ENCODE measurements around the gene EHD1.

Gene EHD1

DNA sequence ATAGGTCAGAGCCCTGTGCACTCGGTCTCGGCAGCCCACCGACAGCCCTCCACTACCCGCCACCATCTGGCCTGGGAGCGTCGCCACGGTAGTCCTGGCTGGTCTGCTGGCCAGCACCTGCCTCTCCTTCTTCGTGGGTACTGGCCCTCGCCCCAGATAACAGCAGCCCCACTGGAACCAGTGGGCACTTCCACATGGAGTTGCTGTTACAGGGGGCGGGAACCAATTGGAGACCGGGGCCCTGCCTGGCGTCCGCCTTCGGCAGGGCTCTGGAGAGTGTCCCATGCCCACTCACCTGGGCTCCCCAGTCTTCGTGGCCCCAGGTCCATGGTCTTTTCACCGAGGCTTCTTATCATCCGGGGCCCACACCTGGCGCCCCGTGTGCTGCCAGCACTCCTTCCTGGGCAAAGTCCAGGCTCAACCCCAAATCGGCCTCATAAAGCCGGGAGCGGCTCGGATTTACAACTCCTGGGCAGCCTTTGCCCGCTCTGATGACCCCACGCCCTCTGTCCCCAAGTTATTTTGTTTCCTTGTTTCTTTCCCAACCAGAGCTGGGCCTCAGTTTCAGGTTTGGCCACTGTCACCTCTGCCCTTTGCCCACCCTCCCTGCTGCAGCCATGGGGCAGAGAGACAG is 12.9 kb upstream of the EHD1 start:
- no peak for DNase-seq (ENCODE audit: low read depth in 3 of 3)

DNA sequence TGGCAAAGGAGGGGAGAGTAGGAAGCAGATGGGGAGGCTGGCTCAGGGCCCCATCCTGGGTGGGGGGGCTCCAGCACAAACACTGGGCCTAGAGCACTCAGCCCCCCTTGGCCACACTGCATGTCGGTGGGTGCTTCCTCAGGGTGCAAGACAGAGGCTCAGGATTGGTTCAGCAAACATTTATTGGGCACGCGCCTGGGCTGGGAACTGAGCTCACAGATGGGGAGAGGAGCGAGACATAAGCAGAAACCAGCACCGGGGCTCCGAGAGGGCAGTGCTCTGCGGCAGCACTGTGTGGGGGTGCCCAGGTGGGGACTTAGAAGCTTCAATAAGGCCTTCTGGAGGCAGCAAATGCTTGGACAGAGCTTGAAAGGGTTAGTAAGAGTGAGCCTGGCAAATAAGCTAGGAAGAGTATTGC is 12.1 kb upstream of the EHD1 start:
- DNase-seq (ENCODE audit: low read depth in 3 of 3) = no peak

- DNase-seq (ENCODE audit: low read depth in 3 of 3) = no peak
Measured at GRCh38 chr11:64888729-64889511, 10.5 kb upstream of the EHD1 start.

- no peak for DNase-seq (ENCODE audit: low read depth in 3 of 3)
Measured at GRCh38 chr11:64888406-64888728, 9.9 kb upstream of the EHD1 start.

DNA sequence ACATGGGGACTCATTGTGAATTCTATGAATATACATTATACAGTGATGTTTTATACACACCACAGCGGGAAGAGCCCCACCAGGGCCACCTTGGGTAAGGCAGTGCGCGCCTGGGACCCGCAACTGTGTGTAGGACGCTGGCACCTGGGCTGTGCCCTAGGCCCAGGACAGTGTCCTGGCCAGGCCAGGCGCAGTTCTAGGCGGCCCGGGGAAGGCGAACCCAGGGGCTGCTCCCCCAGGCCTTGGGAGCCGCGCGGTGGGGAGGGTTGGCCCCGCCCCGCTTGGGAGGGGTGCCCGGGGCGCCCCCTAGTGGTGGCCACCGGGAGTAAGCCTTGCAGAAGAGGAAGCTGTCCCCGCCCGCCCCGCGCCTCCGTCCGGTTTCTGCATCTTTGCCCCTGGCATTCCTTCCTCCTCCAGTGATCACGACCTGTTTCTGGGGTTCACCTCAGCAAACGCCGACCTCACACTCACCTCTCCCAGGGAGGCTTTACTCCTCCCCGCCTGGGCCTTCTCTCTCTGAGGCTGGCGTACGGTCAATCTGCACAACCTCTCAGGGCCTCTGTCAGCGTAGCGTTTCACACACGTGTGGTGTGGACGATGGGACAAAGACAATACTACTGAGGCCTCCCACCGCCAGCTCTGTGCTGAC is 9.5 kb upstream of the EHD1 start:
- peak; percentile 70 to 82 (median 77) for DNase-seq (ENCODE audit: low read depth in 3 of 3)

DNA sequence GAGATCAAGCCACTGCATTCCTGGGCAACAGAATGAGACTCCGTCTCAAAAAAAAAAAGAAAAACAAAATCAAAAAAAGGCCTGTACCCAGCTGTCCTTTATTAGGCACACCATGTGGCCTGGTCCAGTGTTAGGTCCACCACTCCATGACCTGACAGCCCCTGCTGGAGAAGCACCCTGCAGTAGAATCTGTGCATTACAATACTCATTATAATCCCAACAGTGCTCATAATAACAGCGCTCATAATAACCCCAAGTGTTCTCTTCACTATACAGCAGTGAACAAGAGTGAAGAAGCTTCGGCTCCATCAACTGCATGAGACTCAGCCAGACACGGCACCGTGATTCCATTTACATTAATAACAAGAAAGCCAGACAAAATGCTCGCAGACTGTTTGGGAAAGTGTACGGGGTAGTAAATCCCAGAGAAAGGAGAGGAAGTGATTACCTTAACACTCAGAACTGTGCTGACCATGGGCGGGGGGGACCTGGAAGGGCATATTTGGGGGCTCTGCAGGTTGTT is 8.9 kb upstream of the EHD1 start:
- no peak for DNase-seq (ENCODE audit: low read depth in 3 of 3)

DNA sequence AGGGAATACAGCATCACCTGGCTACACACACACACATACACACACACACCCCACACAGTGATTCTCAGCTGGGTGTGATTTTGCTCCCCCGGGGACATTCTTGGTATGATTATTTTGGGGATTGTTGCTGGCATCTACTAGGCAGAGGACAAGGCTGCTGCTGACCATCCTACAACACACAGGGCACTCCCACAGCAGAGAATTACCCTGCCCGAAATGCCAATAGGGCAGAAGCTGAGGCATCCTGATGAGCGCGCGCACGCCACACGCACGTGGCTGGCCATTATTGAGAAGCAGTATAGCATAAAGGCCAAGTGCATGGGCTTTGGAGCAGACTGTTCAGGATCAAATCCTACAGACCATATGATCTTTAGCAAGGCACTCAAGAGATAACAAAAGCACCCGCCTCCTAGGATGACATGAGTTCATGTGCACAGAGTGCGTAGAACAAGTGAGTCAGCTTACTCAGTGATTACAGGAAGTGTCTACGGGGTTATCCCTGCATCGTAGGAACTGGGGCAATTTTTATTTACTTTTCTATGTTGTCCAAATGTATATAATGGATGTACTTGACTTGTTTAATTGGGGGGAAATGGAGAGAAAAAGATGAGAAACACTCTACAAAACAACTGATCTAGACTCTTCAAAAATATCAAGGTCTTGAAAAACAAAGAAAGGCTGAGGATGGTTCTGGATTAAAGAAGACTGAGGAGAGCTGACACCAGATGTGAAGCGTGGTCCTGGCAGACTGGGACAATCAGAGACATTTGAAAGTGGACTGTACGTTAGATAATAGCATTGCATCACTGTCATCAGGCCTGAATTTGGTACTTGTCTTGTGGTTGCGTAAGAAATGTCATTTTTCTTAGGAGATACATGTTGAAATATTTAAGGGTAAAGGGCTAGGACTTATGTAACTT is 7.2 kb upstream of the EHD1 start:
- no peak for DNase-seq (ENCODE audit: low read depth in 3 of 3)

- no peak for DNase-seq (ENCODE audit: low read depth in 3 of 3)
Measured at GRCh38 chr11:64884019-64884418, 5.6 kb upstream of the EHD1 start.

GRCh38 chr11:64883575-64883974 is 5.2 kb upstream of the EHD1 start:
- no peak for DNase-seq (ENCODE audit: low read depth in 3 of 3)

DNA sequence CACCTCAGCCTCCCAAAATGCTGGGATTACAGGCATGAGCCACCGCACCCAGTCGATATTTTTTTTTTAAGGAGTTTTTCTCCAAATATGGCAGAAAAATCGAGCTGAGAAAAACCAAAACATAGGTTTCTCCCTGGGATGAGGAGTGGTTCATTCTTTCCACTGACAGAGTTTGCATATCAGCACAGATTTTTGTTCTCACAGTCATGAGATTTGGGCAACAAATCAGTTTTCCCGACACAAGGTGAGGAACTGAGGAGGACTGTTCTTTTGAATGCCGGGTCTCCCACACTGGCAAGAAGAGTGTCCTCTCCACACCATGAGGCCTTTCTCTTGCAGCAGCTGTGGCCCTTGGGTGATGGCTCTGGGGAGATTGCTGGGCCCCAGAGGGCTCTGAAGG is 3.8 kb upstream of the EHD1 start:
- no peak for DNase-seq (ENCODE audit: low read depth in 3 of 3)

DNA sequence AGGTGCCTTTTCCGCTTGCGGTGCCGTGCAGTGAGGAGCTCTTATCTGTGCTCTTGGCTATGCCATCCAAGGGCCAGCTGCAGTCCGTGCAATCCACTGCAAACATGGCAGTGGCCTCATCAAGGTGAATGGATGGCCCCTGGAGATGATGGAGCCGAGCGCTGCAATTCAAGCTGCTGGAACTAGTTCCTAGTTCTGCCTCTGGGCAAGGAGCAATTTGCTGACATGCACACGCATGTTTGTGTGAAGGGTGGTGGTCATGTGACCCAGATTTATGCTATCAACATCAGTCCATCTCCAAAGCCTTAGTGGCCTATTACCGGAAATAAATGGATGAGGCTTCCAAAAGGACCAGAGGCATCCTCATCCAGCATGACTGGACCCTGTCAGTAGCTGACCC is 3.1 kb upstream of the EHD1 start:
- DNase-seq (ENCODE audit: low read depth in 3 of 3) = no peak

DNA sequence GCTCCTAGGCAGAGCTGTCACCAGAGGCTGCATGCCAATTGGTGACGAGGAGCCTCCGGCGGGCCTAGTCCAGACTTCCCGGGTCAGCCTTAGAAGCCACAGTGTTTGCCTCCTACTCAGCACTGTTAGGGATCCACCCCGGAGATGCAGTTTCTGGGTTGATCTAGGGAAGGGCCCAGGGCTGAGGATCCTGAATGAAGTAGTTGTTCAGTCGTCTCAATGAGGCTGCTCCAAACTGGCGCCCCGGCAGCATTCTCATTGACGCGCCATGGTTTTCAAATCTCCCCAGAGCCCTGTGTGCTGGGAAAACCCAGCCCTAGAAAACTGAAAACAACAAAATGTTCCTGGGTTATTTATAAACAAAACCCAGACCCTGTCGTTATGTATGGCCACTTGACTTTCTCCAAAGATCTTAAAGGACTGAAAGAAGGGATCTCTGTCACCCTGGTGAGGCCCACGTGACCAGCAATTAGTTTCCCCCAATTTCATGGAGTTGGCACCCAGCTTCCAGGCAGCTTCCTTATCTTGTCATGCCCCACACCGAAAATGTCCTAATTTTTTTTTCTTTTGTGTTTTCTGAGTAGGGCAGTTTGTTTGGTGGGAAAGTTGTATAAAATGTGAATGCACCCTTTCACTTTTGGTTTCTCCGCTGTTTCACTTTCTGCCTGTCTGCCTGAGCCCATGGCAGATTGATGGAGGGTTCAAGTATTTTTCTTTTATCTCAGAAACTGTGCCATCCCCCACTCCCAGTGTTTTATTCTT is 2.0 kb upstream of the EHD1 start:
- DNase-seq (ENCODE audit: low read depth in 3 of 3) = no peak

GRCh38 chr11:64879244-64879900 is 951 bp upstream of the EHD1 start:
- no peak for DNase-seq (ENCODE audit: low read depth in 3 of 3)

DNA sequence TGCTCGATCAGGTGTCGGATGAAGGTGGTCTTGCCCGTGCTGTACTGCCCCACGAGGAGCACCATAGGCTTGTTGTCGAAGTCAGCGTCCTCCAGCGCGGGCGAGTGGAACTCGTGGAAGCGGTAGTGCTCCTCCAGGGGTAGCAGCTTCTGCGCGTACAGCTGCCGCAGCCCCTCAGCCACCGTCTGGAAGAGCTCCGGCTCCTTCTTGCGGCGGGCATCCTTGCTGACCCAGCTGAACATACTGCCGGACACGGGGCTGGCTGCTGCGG is 263 bp downstream of the EHD1 start:
- DNase-seq (ENCODE audit: low read depth in 3 of 3) = no peak

DNA sequence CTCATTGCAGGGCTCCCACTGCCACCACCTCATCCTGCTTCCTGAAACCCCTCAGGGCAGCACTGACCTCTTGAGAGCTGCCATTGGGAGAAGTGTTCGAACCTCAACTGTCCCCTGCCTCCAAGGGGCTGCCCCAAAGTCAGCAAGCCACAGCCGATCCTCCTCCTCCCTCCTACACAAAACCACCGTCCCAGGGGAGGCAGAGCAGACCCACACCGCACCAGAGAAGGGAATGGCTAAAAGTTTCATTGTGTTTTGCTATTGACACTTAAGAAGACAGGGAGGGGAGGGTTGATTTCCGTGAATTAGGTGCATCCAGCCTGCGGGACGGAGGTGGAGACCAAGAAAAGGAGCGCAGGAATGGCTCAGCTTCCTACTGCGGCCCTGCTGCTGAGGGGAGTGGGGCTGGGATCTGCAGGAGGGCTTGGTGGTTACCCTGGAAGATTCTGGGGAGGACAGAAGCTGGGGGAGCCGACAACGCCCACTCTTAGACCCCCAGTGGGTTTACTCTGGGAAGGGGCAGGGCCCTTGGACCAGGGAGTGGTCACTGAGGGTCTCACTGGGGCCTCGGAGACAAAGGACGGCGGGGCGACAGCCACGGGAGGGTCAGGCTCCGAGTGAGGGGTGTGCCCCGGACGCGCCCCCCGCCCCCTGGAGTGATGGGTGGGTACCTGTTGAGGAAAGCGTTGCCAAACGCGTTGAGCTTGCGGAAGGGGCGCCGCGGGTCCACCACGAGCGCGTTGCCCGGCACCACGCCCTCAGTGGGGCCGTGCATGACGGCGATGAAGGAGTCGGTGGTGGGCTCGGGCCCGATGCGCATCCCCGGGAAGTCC is 815 bp downstream of the EHD1 start:
- no peak for DNase-seq (ENCODE audit: low read depth in 3 of 3)

DNA sequence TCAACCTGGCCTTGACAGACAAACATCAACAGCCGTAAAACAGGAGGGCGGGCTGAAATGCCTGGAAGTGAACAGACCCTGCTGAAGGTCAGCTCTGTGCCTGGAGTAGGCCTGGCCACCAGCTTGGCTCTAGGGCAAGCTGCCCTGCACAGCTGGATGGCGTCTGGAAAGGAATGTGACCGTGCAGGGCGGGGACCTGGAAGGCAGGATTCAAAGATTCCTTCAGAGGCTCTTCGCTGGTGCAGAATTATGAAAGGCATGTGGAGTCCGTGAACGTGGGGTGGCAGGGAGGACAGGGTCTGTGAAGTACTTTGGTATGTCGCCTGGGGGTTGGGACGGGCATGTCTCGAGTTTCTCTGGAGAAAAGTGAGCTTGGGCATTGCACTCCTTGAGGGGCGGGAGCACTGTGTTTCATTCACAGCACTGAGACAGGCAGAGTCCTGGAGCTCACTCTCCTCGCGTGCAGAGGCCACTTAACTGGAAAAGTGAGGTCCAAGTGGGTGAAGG is 1.5 kb downstream of the EHD1 start:
- no peak for DNase-seq (ENCODE audit: low read depth in 3 of 3)

DNA sequence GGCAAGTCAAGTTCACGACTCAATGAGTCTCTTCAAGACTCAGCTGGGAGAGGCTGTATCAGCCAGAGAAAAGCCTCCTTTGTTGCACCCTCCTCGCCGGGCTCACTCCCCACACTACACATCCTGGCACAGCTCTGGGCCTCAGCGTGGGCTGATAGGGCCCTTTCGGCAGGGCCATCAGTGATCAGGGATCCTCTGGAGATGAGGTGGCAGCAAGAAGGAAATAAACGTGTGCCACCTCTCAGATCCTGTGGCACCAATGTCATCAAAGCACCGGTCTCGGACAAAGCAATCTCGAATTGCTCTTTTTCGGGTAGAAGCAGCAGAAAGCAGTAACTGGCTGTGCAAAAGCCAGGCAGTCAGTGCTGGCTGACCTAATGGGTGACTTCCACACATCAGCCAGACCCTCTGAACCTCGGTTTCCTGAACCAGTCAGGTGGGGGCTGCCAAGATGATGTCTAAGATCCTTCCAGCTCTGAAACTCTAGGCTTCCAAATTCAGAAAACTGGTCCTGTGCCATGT is 2.1 kb downstream of the EHD1 start:
- peak in 1 of 3 experiments; percentile 50 for DNase-seq (ENCODE audit: low read depth in 3 of 3)

DNA sequence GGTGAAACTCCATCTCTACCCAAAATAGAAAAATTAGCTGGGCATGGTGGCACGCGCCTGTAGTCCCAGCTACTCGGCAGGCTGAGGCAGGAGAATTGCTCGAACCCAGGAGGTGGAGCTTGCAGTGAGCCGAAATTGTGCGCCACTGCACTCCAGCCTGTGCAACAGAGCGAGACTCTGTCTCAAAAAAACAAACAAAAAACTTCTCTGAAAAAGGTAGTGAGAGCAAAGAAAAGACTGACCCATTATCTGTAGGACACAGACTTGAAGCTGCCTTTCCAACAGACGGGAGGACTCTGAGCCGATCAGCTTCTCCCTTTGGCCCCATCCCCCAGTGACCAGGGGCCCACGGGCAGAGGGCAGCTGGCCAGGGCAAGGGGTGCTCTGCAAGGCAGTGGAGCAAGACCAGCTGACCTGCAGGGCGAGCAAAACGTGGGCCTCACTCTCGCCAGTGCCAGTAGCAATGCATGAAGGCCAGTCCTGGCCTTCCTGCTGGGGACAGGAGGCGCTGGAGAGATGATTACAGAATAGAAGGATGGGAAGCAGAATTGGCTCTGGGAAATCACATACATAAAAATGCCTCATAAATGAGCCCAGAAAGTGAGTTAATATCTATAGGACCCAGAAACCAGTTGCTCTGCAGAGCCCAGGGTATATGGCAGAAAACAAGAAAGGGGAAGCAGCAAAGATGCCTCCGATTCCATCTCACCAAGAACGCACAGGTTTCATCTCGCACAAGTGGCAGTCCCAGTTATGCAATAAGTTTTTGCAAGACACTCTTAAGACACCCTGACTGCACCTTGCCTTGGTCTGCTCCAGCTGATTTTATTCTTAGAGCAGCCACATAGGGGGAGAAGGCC is 2.8 kb downstream of the EHD1 start:
- DNase-seq (ENCODE audit: low read depth in 3 of 3) = no peak
